ENCODE data around the gene BTBD19. TPM values are rescaled to one million over a fixed set of nuclear protein-coding genes. Genes with fewer than 3 reads are reported as not detected.
A peak's percentile ranks its signal among the peaks of the same experiment; 100 is the strongest.

BTBD19 gene
- total RNA-seq, 4 donors from 2014 or later: 1.2 to 7.3 (median 4.4) TPM

DNA sequence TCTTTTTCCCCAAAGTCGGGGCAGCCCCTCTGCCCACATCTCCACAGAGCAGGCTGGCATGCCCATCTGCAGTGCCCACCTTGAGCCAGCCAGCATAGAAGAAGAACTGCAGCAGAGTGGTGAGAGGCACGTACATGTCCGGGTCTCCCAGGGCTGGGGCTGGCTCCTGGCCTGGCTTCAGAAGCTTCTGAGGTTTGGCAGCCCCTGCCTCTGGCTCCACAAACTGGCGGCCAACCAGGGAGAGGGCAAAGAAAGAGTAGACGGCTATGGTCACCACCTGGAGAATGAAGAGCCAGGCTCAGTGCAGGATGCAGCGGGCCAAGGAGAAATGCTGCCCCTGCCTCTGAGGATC is 23.3 kb upstream of the BTBD19 start:
- Histone ChIP-seq H3K27me3 (no peaks in the 10 kb centered on the region), H3K4me3 (no peak overlapping the region), H3K9me3 (no peaks in the 10 kb centered on the region), H3K36me3 (peaks cover 12% of the 10 kb centered on the region), H3K4me1 (peaks cover 37% of the 10 kb centered on the region), H3K27ac (no peak overlapping the region)
- no peak for TF ChIP-seq POLR2AphosphoS5 (IDR thresholded peaks at IDR 0.05)
- TF ChIP-seq, protein P1, sequence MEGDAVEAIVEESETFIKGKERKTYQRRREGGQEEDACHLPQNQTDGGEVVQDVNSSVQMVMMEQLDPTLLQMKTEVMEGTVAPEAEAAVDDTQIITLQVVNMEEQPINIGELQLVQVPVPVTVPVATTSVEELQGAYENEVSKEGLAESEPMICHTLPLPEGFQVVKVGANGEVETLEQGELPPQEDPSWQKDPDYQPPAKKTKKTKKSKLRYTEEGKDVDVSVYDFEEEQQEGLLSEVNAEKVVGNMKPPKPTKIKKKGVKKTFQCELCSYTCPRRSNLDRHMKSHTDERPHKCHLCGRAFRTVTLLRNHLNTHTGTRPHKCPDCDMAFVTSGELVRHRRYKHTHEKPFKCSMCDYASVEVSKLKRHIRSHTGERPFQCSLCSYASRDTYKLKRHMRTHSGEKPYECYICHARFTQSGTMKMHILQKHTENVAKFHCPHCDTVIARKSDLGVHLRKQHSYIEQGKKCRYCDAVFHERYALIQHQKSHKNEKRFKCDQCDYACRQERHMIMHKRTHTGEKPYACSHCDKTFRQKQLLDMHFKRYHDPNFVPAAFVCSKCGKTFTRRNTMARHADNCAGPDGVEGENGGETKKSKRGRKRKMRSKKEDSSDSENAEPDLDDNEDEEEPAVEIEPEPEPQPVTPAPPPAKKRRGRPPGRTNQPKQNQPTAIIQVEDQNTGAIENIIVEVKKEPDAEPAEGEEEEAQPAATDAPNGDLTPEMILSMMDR (IDR thresholded peaks at IDR 0.05): no peak
- no peak for TF ChIP-seq POLR2A (IDR thresholded peaks at IDR 0.05)
- TF ChIP-seq EP300 (IDR thresholded peaks at IDR 0.05): no peak
- WGBS: 91% methylated on average over 6 of the region's 6 CpGs
- DNase-seq (ENCODE audit: low spot score in 2 of 2): no peak

DNA sequence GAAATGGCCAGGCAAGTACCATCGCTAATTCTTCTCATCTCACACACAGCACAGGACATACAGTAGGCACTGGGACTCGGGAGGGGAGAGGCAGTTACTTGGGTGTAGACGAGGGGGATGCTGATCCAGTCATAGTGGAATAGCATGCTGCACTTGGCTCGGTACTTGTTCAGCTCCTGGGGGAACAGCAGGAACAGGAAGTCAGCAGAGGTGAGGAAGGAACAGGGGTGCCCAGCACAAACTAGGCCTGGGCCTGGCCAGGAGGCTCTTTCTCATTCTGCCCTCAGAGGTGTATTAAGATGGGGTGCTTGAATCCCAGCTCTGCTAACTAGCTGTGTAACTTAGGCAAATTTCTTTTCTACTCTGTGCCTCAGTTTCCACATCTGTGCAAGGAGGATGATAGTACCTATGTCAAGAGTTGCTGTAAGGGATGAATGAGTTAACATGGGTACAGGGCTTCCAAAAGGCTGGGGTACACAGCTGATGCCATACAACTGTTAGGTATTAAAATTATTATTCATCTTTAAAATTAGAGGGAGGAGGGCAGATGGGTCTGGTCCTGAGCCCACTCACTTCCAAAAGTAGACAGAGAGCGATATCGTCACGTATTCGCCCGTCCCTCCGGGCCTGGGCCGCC is 22.7 kb upstream of the BTBD19 start:
- Histone ChIP-seq H3K36me3 (peaks cover 6% of the 10 kb centered on the region), H3K9me3 (no peaks in the 10 kb centered on the region), H3K4me1 (peaks cover 37% of the 10 kb centered on the region), H3K27ac (no peak overlapping the region), H3K4me3 (peak overlapping the region; percentile 57), H3K27me3 (no peaks in the 10 kb centered on the region)
- no peak for TF ChIP-seq POLR2A (IDR thresholded peaks at IDR 0.05)
- TF ChIP-seq, protein P1 (IDR thresholded peaks at IDR 0.05): no peak
- no peak for TF ChIP-seq POLR2AphosphoS5 (IDR thresholded peaks at IDR 0.05)
- 41% methylated on average over 10 of the region's 11 CpGs for WGBS
- no peak for DNase-seq (ENCODE audit: low spot score in 2 of 2)

DNA sequence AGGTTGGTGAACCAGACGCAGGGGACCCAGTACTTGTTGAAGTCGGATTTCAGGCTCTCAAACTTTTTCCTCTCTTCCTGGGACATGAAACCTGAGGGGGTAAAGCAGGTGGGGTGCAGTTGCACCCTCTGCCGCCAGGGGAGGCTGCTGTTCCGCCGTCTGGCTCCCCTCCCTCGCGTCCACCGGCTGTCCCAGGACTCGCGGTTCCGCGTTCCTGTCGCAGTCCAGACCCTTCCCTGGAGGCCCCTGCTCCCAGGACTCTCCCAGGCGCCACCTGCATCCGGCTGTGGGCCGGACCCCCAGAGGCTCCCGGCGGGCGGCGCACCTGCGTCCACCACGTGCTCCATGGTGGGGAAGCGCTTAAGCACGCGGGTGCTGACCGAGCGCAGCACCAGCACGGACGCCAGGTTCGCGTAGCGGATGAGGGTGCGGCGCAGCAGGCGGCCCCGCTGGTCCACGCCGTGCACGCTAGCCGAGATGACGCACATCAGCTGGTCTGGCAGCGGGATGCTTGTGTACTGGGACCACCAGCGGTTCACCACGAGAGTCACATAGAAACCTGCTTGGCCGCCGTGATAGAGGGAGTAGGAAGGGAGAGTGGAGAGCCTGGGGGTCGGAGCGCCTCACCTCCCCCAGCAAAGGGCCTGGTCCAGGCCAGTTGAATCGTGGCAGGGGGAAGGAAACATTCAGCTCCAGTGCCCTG is 22.0 kb upstream of the BTBD19 start:
- DNase-seq (ENCODE audit: low spot score in 2 of 2): peak in 1 of 2 donors; percentile 83

DNA sequence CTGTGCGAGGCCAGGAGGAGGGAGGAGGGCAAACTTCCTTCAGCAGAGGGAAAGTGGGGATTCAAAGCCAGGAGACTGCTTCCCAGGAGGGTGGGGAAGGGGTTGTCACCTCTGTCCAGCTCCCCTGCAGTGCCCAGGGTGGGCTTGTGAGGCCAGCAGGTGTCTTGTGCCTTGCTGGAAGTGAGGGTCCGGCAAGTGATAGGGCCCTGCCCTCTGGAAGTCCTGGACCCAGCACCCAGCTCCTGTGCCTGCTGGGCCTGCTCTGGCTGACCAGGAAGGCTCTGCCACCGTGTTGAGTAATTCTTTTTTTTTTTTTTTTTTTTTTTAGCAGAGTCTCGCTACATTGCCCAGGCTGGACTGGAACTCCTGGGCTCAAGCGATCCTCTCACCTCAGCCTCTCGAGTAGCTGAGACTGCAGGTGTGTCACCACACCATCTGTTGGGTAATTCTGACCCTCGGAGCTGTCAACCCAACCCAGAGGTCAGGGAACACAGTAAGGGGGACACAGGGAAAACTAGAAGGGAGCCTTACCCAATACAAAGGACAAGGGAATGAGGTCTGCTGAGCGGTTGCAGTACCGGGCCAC is 21.4 kb upstream of the BTBD19 start:
- Histone ChIP-seq H3K36me3 (no peaks in the 10 kb centered on the region), H3K27me3 (no peaks in the 10 kb centered on the region), H3K4me3 (peak overlapping the region; percentile 57), H3K27ac (peak overlapping the region; percentile 68), H3K9me3 (no peaks in the 10 kb centered on the region), H3K4me1 (peaks cover 37% of the 10 kb centered on the region)
- TF ChIP-seq, protein P1 (IDR thresholded peaks at IDR 0.05): no peak
- no peak for TF ChIP-seq POLR2A (IDR thresholded peaks at IDR 0.05)
- TF ChIP-seq EP300 (IDR thresholded peaks at IDR 0.05): no peak
- TF ChIP-seq POLR2AphosphoS5 (IDR thresholded peaks at IDR 0.05): no peak
- no peak for DNase-seq (ENCODE audit: low spot score in 2 of 2)
- 86% methylated on average over 7 of the region's 9 CpGs for WGBS

More for the DNA sequence above, 22.0 kb upstream of the BTBD19 start:
- Histone ChIP-seq H3K4me1 (peaks cover 37% of the 10 kb centered on the region), H3K4me3 (peak overlapping the region; percentile 57), H3K36me3 (no peaks in the 10 kb centered on the region), H3K27me3 (no peaks in the 10 kb centered on the region), H3K27ac (peak overlapping the region; percentile 68), H3K9me3 (no peaks in the 10 kb centered on the region)
- TF ChIP-seq, protein P1 (IDR thresholded peaks at IDR 0.05): peak; percentile 99
- TF ChIP-seq POLR2AphosphoS5 (IDR thresholded peaks at IDR 0.05): peak in 1 of 3 donors; percentile 43
- no peak for TF ChIP-seq POLR2A (IDR thresholded peaks at IDR 0.05)
- WGBS: 9% methylated on average over 40 of the region's 49 CpGs

DNA sequence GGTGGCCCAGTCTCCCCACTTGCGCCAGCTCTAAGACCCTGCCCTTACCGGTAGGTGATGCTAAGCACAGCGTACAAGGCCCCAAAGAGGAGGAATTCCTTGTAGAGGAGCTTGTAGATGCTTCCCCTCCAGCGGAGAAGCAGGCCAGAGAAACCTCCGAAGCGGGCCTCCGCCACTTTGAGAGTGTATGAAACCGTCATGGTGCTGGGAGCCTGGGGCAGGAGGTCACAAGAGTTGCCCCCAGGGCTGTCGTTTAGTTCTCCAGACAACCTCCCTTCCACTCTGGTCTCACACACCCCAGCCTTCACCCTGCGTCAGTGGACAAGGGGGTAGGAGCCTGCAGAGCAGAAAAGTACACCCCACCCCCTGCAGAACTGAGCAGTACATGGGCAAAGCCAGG is 20.8 kb upstream of the BTBD19 start:
- no peak overlapping the region for H3K4me3 ChIP-seq
- no peak for DNase-seq (ENCODE audit: low spot score in 2 of 2)
- peaks cover 37% of the 10 kb centered on the region for H3K4me1 ChIP-seq
- H3K27ac ChIP-seq: no peak overlapping the region
- no peaks in the 10 kb centered on the region for H3K9me3 ChIP-seq
- no peaks in the 10 kb centered on the region for H3K27me3 ChIP-seq
- no peak for TF ChIP-seq EP300 (IDR thresholded peaks at IDR 0.05)
- no peak for TF ChIP-seq POLR2AphosphoS5 (IDR thresholded peaks at IDR 0.05)
- TF ChIP-seq, protein P1 (IDR thresholded peaks at IDR 0.05): no peak
- WGBS: 95% methylated on average over 7 of the region's 10 CpGs
- no peaks in the 10 kb centered on the region for H3K36me3 ChIP-seq
